Smooth muscle cell (in vitro differentiated cells): ENCODE data around the gene IL1RAPL1. TPM values are rescaled to one million over a fixed set of nuclear protein-coding genes. Genes with fewer than 3 reads are reported as not detected.

ENCODE experiments used
- DNase-seq: peaks from one replicate; lab custom pipeline; 2025; ENCODE audit not compliant: unreplicated experiment; lab: John Stamatoyannopoulos, UW
- H2AFZ ChIP-seq: fragments of 200-600 bp; sonication (generic); 2 replicates; pipeline ENCODE4 v1.6.0; 2016; ENCODE audit warnings: antibody characterized with exemption, low read depth, mild to moderate bottlenecking
- H3F3A ChIP-seq: fragments of 200-600 bp; sonication (generic); 2 replicates; pipeline ENCODE4 v1.6.0; 2017; ENCODE audit warnings: antibody characterized with exemption, low read depth
- H3K27ac ChIP-seq: fragments of 200-600 bp; sonication (generic); 2 replicates; pipeline ENCODE4 v1.5.1; 2016; ENCODE audit warnings: low read depth, mild to moderate bottlenecking
- H3K27me3 ChIP-seq: fragments of 200-600 bp; sonication (generic); 2 replicates; pipeline ENCODE4 v1.6.1; 2016; ENCODE audit warnings: low read depth, mild to moderate bottlenecking
- H3K36me3 ChIP-seq: fragments of 200-600 bp; sonication (generic); 2 replicates; pipeline ENCODE4 v1.5.1; 2016; ENCODE audit warnings: low read depth
- H3K4me1 ChIP-seq: fragments of 200-600 bp; sonication (generic); 2 replicates; pipeline ENCODE4 v1.5.1; 2016; ENCODE audit warnings: low read depth
- H3K4me2 ChIP-seq: fragments of 200-600 bp; sonication (generic); 2 replicates; pipeline ENCODE4 v1.6.0; 2016; ENCODE audit warnings: mild to moderate bottlenecking
- H3K4me3 ChIP-seq: fragments of 200-600 bp; sonication (generic); 2 replicates; pipeline ENCODE4 v1.5.1; 2016; ENCODE audit warnings: mild to moderate bottlenecking
- H3K79me2 ChIP-seq: fragments of 200-600 bp; sonication (generic); 2 replicates; pipeline ENCODE4 v1.6.0; 2016; ENCODE audit warnings: low read depth, mild to moderate bottlenecking
- H3K9ac ChIP-seq: fragments of 200-600 bp; sonication (generic); 2 replicates; pipeline ENCODE4 v1.6.0; 2016; ENCODE audit warnings: low read depth
- H3K9me3 ChIP-seq: fragments of 200-600 bp; sonication (generic); replicated peaks from 2 replicates; pipeline ENCODE4 v1.5.1; 2016; ENCODE audit warnings: low read depth
- H4K20me1 ChIP-seq: fragments of 200-600 bp; sonication (generic); 2 replicates; pipeline ENCODE4 v1.6.0; 2016; ENCODE audit warnings: low read depth
- CTCF ChIP-seq: fragments of 200-600 bp; sonication (generic); IDR thresholded peaks from 2 replicates; pipeline ENCODE4 v1.5.1; 2017; ENCODE audit warnings: borderline replicate concordance, mild to moderate bottlenecking, antibody characterized with exemption; ENCODE audit not compliant: insufficient read depth, poor library complexity, severe bottlenecking
- WGBS: methylation state at CpG from one replicate; pipeline ENCODE4 v1.1.7; 2016; ENCODE audit warnings: low lambda C conversion rate; 5-methylcytosine and 5-hydroxymethylcytosine counted together
- polyA plus RNA-seq: library from polyadenylated mRNA; unstranded; fragments of >200 nt; fragmentation: Nextera tagmentation; extraction: Ambion mirVana; gene quantifications from 2 replicates; pipeline ENCODE4 v1.2.1, GENCODE V29; 2016
- total RNA-seq: library from RNA; depleted of rRNA; stranded (reverse); fragments of >200 nt; gene quantifications from 2 replicates; pipeline ENCODE4 v1.2.3, GENCODE V29; 2014

The IL1RAPL1 gene
- total and polyA plus RNA-seq, 2 experiments from 2014 or later: 0.04 TPM; not detected in 1

GRCh38 chrX:29746326-29746725 is 1159.1 kb downstream of the IL1RAPL1 start:
- no peak overlapping the region for H2AFZ ChIP-seq
- no peak overlapping the region for H3K4me2 ChIP-seq
- no peak overlapping the region for H3K27ac ChIP-seq
- no peaks in the 10 kb centered on the region for H3F3A ChIP-seq
- H3K27me3 ChIP-seq: no peaks in the 10 kb centered on the region
- H3K4me3 ChIP-seq: no peak overlapping the region
- no peak for TF ChIP-seq CTCF
- no peaks in the 10 kb centered on the region for H4K20me1 ChIP-seq
- no peaks in the 10 kb centered on the region for H3K4me1 ChIP-seq
- no peaks in the 10 kb centered on the region for H3K36me3 ChIP-seq
- 78% methylated on average over 4 of the region's 4 CpGs for WGBS
- no peak overlapping the region for H3K9ac ChIP-seq
- H3K79me2 ChIP-seq: no peaks in the 10 kb centered on the region
- no peak for DNase-seq
- H3K9me3 ChIP-seq: no peaks in the 10 kb centered on the region

DNA sequence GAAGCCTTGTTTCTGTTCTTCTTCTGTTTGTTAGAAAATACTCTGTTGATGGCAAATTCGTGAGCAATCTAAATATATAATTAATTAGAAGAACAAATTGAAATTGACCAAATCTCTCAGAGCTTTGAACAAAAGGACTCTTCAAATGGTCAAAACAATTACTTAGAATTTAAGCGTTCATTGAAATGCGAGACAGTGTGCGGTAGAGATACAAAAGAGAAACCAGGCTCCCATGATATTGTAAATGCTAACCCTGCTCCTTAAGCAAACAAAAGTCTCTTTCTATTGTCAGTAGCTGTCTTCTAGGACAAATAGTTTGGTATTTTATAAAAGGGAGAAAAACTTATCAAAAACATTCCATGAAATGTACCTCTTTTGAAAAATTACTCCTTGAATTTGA is 1174.8 kb downstream of the IL1RAPL1 start:
- DNase-seq: no peak
- no peaks in the 10 kb centered on the region for H3F3A ChIP-seq
- H4K20me1 ChIP-seq: no peaks in the 10 kb centered on the region
- H2AFZ ChIP-seq: no peak overlapping the region
- H3K27ac ChIP-seq: no peak overlapping the region
- H3K9ac ChIP-seq: no peak overlapping the region
- no peaks in the 10 kb centered on the region for H3K79me2 ChIP-seq
- no peak overlapping the region for H3K4me3 ChIP-seq
- H3K9me3 ChIP-seq: no peaks in the 10 kb centered on the region
- no peaks in the 10 kb centered on the region for H3K4me1 ChIP-seq
- TF ChIP-seq CTCF: no peak
- H3K4me2 ChIP-seq: no peak overlapping the region
- H3K27me3 ChIP-seq: no peaks in the 10 kb centered on the region
- WGBS: 58% methylated on average over 4 of the region's 4 CpGs
- H3K36me3 ChIP-seq: no peaks in the 10 kb centered on the region

GRCh38 chrX:29775890-29776289 is 1188.6 kb downstream of the IL1RAPL1 start:
- Histone ChIP-seq H3K36me3 (no peaks in the 10 kb centered on the region), H4K20me1 (no peaks in the 10 kb centered on the region), H3K4me2 (no peak overlapping the region), H3K79me2 (no peaks in the 10 kb centered on the region), H3F3A (no peaks in the 10 kb centered on the region), H3K4me1 (no peaks in the 10 kb centered on the region), H2AFZ (no peak overlapping the region), H3K9me3 (no peaks in the 10 kb centered on the region), H3K27me3 (no peaks in the 10 kb centered on the region), H3K27ac (no peak overlapping the region), H3K9ac (no peak overlapping the region), H3K4me3 (no peak overlapping the region)
- 79% methylated on average over 5 of the region's 5 CpGs for WGBS
- TF ChIP-seq CTCF: no peak
- DNase-seq: no peak

GRCh38 chrX:29787656-29788055 is 1200.4 kb downstream of the IL1RAPL1 start:
- WGBS: 71% methylated on average over 2 of the region's 2 CpGs
- no peaks in the 10 kb centered on the region for H3K4me1 ChIP-seq
- no peak overlapping the region for H2AFZ ChIP-seq
- no peaks in the 10 kb centered on the region for H3K79me2 ChIP-seq
- H3F3A ChIP-seq: no peaks in the 10 kb centered on the region
- no peak for TF ChIP-seq CTCF
- no peaks in the 10 kb centered on the region for H3K9me3 ChIP-seq
- H3K9ac ChIP-seq: no peak overlapping the region
- H4K20me1 ChIP-seq: no peaks in the 10 kb centered on the region
- no peak overlapping the region for H3K4me2 ChIP-seq
- no peak overlapping the region for H3K27ac ChIP-seq
- no peaks in the 10 kb centered on the region for H3K27me3 ChIP-seq
- H3K36me3 ChIP-seq: no peaks in the 10 kb centered on the region
- no peak overlapping the region for H3K4me3 ChIP-seq
- DNase-seq: no peak
